ENCODE measurements around the gene SMPDL3A. TPM values are rescaled to one million over a fixed set of nuclear protein-coding genes. Genes with fewer than 3 reads are reported as not detected.
A peak's percentile ranks its signal among the peaks of the same experiment; 100 is the strongest.

The SMPDL3A gene
- total and polyA plus RNA-seq, 2 of the 13 experiments (the other 11 are each of a cell fraction or from before 2014, with no cell fraction given) = 7.8 to 17.3 TPM

DNA sequence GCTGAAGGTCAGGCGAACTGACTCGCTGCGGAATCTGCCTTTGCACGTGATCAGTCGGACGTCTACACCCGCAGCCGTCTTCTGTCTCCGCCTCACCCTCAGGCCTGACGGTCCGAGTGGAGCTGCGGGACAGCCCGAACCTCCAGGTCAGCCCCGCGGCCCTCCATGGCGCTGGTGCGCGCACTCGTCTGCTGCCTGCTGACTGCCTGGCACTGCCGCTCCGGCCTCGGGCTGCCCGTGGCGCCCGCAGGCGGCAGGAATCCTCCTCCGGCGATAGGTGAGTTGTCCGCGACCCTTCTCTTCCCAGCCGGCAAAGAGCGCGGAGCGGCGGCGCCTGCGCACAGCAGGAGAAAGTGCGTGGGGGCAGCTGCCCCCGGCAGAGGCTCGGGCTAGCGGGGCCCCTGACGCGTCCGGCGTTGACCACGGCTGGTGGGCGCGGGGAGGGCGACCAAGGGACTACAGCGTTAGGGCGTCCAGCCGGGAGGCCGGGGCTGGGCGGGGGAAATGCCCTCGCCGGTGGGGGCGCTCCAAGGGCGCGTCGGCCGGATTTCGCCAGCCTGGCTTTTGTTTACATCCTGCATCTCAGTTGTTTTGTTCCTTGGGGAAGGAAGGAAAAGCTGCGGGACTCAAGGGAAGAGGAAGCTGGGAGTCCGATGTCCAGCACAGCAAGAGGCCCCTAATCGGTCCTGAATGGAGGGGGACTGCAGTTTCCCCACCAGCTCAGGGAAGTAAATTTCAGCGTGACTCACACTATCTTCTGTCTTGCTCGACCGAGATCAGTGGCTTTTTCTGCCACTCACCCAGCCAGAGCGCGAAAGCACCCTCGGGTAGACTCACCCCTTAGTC is at the start of gene SMPDL3A (continued):
- TF ChIP-seq, protein P1, sequence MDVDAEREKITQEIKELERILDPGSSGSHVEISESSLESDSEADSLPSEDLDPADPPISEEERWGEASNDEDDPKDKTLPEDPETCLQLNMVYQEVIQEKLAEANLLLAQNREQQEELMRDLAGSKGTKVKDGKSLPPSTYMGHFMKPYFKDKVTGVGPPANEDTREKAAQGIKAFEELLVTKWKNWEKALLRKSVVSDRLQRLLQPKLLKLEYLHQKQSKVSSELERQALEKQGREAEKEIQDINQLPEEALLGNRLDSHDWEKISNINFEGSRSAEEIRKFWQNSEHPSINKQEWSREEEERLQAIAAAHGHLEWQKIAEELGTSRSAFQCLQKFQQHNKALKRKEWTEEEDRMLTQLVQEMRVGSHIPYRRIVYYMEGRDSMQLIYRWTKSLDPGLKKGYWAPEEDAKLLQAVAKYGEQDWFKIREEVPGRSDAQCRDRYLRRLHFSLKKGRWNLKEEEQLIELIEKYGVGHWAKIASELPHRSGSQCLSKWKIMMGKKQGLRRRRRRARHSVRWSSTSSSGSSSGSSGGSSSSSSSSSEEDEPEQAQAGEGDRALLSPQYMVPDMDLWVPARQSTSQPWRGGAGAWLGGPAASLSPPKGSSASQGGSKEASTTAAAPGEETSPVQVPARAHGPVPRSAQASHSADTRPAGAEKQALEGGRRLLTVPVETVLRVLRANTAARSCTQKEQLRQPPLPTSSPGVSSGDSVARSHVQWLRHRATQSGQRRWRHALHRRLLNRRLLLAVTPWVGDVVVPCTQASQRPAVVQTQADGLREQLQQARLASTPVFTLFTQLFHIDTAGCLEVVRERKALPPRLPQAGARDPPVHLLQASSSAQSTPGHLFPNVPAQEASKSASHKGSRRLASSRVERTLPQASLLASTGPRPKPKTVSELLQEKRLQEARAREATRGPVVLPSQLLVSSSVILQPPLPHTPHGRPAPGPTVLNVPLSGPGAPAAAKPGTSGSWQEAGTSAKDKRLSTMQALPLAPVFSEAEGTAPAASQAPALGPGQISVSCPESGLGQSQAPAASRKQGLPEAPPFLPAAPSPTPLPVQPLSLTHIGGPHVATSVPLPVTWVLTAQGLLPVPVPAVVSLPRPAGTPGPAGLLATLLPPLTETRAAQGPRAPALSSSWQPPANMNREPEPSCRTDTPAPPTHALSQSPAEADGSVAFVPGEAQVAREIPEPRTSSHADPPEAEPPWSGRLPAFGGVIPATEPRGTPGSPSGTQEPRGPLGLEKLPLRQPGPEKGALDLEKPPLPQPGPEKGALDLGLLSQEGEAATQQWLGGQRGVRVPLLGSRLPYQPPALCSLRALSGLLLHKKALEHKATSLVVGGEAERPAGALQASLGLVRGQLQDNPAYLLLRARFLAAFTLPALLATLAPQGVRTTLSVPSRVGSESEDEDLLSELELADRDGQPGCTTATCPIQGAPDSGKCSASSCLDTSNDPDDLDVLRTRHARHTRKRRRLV (CRISPR knock-in tag; IDR thresholded peaks at IDR 0.05) = no peak
- TF ChIP-seq ZNF333 (CRISPR knock-in tag; IDR thresholded peaks at IDR 0.05; ENCODE audit: borderline replicate concordance) (peak; percentile 89), TGIF2 (CRISPR knock-in tag; IDR thresholded peaks at IDR 0.05) (0 out of 2 replicates have a peak, but pooled peaks have one; percentile 25), AGO1 (IDR thresholded peaks at IDR 0.05; ENCODE audit: low read depth, low read length, poor library complexity, severe bottlenecking) (peak; percentile 50), FOXK2 (IDR thresholded peaks at IDR 0.05) (no peak), NFE2L2 (IDR thresholded peaks at IDR 0.05; ENCODE audit: low read length) (no peak), PLRG1 (conservative IDR thresholded peaks at IDR 0.05) (no peak), RBM39 (IDR thresholded peaks at IDR 0.05; ENCODE audit: low read depth, low read length, poor library complexity, severe bottlenecking) (peak; percentile 50), SMYD3 (CRISPR knock-in tag; IDR thresholded peaks at IDR 0.05) (peak; percentile 99), MTA1 (CRISPR knock-in tag; IDR thresholded peaks at IDR 0.05; ENCODE audit: borderline replicate concordance) (peak; percentile 98), NR2F1 (CRISPR knock-in tag; IDR thresholded peaks at IDR 0.05) (0 out of 4 replicates have a peak, but pooled peaks of 1 of the 2 experiments have one; percentile 29)
- TF ChIP-seq, protein P2, sequence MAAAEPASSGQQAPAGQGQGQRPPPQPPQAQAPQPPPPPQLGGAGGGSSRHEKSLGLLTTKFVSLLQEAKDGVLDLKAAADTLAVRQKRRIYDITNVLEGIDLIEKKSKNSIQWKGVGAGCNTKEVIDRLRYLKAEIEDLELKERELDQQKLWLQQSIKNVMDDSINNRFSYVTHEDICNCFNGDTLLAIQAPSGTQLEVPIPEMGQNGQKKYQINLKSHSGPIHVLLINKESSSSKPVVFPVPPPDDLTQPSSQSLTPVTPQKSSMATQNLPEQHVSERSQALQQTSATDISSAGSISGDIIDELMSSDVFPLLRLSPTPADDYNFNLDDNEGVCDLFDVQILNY (CRISPR knock-in tag; conservative IDR thresholded peaks at IDR 0.05) = no peak; the same call in 1 of the 2 replicates
- TF ChIP-seq, protein P3, sequence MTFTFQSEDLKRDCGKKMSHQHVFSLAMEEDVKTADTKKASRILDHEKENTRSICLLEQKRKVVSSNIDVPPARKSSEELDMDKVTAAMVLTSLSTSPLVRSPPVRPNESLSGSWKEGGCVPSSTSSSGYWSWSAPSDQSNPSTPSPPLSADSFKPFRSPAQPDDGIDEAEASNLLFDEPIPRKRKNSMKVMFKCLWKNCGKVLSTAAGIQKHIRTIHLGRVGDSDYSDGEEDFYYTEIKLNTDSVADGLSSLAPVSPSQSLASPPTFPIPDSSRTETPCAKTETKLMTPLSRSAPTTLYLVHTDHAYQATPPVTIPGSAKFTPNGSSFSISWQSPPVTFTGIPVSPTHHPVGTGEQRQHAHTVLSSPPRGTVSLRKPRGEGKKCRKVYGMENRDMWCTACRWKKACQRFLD (CRISPR knock-in tag; IDR thresholded peaks at IDR 0.05; ENCODE audit: borderline replicate concordance) = no peak
- TF ChIP-seq, protein P4, sequence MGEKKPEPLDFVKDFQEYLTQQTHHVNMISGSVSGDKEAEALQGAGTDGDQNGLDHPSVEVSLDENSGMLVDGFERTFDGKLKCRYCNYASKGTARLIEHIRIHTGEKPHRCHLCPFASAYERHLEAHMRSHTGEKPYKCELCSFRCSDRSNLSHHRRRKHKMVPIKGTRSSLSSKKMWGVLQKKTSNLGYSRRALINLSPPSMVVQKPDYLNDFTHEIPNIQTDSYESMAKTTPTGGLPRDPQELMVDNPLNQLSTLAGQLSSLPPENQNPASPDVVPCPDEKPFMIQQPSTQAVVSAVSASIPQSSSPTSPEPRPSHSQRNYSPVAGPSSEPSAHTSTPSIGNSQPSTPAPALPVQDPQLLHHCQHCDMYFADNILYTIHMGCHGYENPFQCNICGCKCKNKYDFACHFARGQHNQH (CRISPR knock-in tag; IDR thresholded peaks at IDR 0.05) = peak; percentile 91; the same call in 1 of the 2 replicates
